ENCODE data around the gene EPHB2. TPM values are rescaled to one million over a fixed set of nuclear protein-coding genes. Genes with fewer than 3 reads are reported as not detected.

Gene EPHB2
- polyA plus RNA-seq, 2 of the 4 experiments (the other 2 are of a cell fraction), result 13.0 to 35.3 TPM

DNA sequence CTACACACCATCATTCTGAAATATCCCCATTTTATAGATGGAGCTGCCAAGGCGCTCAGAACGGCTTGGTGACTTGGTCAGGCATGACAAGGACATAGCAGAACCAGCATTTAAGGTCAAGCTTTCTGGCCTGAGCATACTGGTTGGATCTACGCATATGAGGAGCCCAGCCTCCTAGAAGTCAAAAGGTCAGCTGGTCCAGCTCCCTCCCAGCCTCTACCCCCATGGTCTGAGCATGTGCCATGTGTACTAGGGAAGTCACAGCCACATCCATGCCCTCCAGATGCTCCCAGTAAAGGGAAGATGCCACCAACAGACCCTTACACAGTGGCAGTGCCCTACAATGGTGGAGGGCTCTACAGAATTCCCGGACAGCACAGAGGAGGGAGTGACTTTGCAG is 96.7 kb downstream of the EPHB2 start:
- Histone ChIP-seq H3K4me1 (no peaks in the 10 kb centered on the region), H3K4me2 (no peak overlapping the region), H3K9me3 (no peaks in the 10 kb centered on the region), H3K27ac (no peak overlapping the region), H3K4me3 (no peak overlapping the region)
- CTCF ChIA-PET, result interaction anchor here (0.8 to 1.5 kb wide), 3 partner anchors 12 to 165 kb away, joined by 3 to 4 read pairs (median 3); no protein-coding TSS in a partner anchor
- WGBS (ENCODE audit: missing lambda C conversion rate), result 98% methylated on average over 4 of the region's 4 CpGs
- TF ChIP-seq, protein P1, sequence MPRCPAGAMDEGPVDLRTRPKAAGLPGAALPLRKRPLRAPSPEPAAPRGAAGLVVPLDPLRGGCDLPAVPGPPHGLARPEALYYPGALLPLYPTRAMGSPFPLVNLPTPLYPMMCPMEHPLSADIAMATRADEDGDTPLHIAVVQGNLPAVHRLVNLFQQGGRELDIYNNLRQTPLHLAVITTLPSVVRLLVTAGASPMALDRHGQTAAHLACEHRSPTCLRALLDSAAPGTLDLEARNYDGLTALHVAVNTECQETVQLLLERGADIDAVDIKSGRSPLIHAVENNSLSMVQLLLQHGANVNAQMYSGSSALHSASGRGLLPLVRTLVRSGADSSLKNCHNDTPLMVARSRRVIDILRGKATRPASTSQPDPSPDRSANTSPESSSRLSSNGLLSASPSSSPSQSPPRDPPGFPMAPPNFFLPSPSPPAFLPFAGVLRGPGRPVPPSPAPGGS (IDR thresholded peaks at IDR 0.05), result no peak
- TF ChIP-seq, protein P2, sequence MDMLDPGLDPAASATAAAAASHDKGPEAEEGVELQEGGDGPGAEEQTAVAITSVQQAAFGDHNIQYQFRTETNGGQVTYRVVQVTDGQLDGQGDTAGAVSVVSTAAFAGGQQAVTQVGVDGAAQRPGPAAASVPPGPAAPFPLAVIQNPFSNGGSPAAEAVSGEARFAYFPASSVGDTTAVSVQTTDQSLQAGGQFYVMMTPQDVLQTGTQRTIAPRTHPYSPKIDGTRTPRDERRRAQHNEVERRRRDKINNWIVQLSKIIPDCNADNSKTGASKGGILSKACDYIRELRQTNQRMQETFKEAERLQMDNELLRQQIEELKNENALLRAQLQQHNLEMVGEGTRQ (IDR thresholded peaks at IDR 0.05), result no peak
- TF ChIP-seq GATA3 (IDR thresholded peaks at IDR 0.05; ENCODE audit: borderline replicate concordance) (no peak), JUN (IDR thresholded peaks at IDR 0.05) (no peak), RFX5 (IDR thresholded peaks at IDR 0.05) (no peak), NPAS2 (CRISPR knock-in tag; IDR thresholded peaks at IDR 0.05; ENCODE audit: borderline replicate concordance) (no peak), SMC3 (IDR thresholded peaks at IDR 0.05) (no peak), CBX2 (IDR thresholded peaks at IDR 0.05; ENCODE audit: borderline replicate concordance, low read depth) (no peak), HOXB13 (CRISPR knock-in tag; IDR thresholded peaks at IDR 0.05; ENCODE audit: low read depth) (no peak), BHLHE40 (IDR thresholded peaks at IDR 0.05; ENCODE audit: low read depth, low read length) (no peak)
- TF ChIP-seq, protein P3, sequence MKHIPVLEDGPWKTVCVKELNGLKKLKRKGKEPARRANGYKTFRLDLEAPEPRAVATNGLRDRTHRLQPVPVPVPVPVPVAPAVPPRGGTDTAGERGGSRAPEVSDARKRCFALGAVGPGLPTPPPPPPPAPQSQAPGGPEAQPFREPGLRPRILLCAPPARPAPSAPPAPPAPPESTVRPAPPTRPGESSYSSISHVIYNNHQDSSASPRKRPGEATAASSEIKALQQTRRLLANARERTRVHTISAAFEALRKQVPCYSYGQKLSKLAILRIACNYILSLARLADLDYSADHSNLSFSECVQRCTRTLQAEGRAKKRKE (CRISPR knock-in tag; IDR thresholded peaks at IDR 0.05; ENCODE audit: low read depth), result no peak
- DNase-seq (ENCODE audit: low read depth in 1 of 2, low spot score in 1 of 2), result no peak
- no peak for ATAC-seq
- POLR2A ChIA-PET, result no interaction called here
- no peak for FAIRE-seq

DNA sequence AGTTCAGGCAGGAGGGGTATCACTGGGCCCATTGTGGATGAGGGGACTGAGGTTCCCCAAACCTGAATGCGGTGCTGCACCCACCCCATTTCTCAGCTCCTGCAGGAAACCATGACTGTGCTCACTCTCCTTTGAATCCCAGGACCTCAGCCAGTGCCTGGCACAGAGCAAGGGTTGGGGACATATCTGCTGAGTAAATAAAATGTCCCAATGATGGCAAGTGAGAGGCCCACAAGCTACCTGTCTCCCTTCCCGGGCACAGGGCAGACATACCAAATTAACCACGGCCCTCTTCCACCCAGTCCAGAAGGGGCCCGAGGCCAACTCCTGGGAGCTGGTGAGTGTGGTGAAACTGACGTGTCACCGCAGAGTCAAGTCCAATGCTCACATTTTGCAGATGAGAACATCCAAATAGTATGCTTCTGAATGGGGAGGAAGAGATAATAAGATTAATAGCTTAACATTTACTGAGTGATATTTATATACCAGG is 97.6 kb downstream of the EPHB2 start:
- WGBS (ENCODE audit: missing lambda C conversion rate), result 84% methylated on average over 5 of the region's 6 CpGs
- ATAC-seq (no peak), DNase-seq (ENCODE audit: low read depth in 1 of 2, low spot score in 1 of 2) (no peak), FAIRE-seq (no peak)
- H3K27ac ChIP-seq, result no peak overlapping the region
- H3K9me3 ChIP-seq, result no peaks in the 10 kb centered on the region
- TF ChIP-seq, protein P1 (IDR thresholded peaks at IDR 0.05), result no peak
- TF ChIP-seq, protein P4, sequence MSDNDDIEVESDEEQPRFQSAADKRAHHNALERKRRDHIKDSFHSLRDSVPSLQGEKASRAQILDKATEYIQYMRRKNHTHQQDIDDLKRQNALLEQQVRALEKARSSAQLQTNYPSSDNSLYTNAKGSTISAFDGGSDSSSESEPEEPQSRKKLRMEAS (IDR thresholded peaks at IDR 0.05), result no peak
- TF ChIP-seq BHLHE40 (IDR thresholded peaks at IDR 0.05; ENCODE audit: low read depth, low read length) (no peak), KDM5A (IDR thresholded peaks at IDR 0.05) (no peak), MYC (IDR thresholded peaks at IDR 0.05; ENCODE audit: borderline replicate concordance, low read length) (no peak), ZFP36 (IDR thresholded peaks at IDR 0.05; ENCODE audit: borderline replicate concordance, partially characterized antibody) (no peak), FOSL2 (IDR thresholded peaks at IDR 0.05) (no peak), FOSL2 (CRISPR knock-in tag; IDR thresholded peaks at IDR 0.05) (no peak)
- TF ChIP-seq, protein P5, sequence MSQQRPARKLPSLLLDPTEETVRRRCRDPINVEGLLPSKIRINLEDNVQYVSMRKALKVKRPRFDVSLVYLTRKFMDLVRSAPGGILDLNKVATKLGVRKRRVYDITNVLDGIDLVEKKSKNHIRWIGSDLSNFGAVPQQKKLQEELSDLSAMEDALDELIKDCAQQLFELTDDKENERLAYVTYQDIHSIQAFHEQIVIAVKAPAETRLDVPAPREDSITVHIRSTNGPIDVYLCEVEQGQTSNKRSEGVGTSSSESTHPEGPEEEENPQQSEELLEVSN (IDR thresholded peaks at IDR 0.05; ENCODE audit: borderline replicate concordance, low read depth), result no peak
- ChIA-PET CTCF (interaction anchor here (0.5 to 1.4 kb wide), 4 partner anchors 11 to 1125 kb away, joined by 3 to 5 read pairs (median 4); no protein-coding TSS in a partner anchor), POLR2A (no interaction called here)
- H3K4me2 ChIP-seq, result no peak overlapping the region
- H3K4me3 ChIP-seq, result no peak overlapping the region
- H3K4me1 ChIP-seq, result no peaks in the 10 kb centered on the region
